Fibroblast of the aortic adventitia (primary cell): ENCODE results near the gene LRRC8B. TPM values are rescaled to one million over a fixed set of nuclear protein-coding genes. Genes with fewer than 3 reads are reported as not detected.
A peak's percentile ranks its signal among the peaks of the same experiment; 100 is the strongest.
"Not testable (repeated sequence)": the region's sequence is repeated elsewhere in the genome, so short reads cannot be mapped to it uniquely, and the experiment has no call there.

ENCODE experiments used
- DNase-seq: peaks from one replicate; pipeline ENCODE4 v3.0.0-alpha.2; 2010; ENCODE audit warnings: low read depth
- H3K4me3 ChIP-seq: 2 replicates; pipeline ENCODE4 v1.5.1; 2011; ENCODE audit warnings: low read depth, mild to moderate bottlenecking, control low read depth, low read length, moderate library complexity
- CTCF ChIP-seq: IDR thresholded peaks from 2 replicates; pipeline ENCODE4 v1.5.1; 2011; ENCODE audit warnings: mild to moderate bottlenecking, low read length, control low read depth, inconsistent platforms; ENCODE audit not compliant: insufficient read depth
- total RNA-seq: library from RNA; depleted of rRNA; stranded (reverse); fragments of >200 nt; gene quantifications from 2 replicates; pipeline ENCODE4 v1.2.3, GENCODE V29; 2012; ENCODE audit warnings: low replicate concordance

LRRC8B gene
- total RNA-seq, 1 donor, result 2.5 TPM

- no peak overlapping the region for H3K4me3 ChIP-seq
- TF ChIP-seq CTCF, result no peak
- no peak for DNase-seq
These were observed 14.5 kb downstream of the LRRC8B start for GRCh38 chr1:89539128-89539527.

DNA sequence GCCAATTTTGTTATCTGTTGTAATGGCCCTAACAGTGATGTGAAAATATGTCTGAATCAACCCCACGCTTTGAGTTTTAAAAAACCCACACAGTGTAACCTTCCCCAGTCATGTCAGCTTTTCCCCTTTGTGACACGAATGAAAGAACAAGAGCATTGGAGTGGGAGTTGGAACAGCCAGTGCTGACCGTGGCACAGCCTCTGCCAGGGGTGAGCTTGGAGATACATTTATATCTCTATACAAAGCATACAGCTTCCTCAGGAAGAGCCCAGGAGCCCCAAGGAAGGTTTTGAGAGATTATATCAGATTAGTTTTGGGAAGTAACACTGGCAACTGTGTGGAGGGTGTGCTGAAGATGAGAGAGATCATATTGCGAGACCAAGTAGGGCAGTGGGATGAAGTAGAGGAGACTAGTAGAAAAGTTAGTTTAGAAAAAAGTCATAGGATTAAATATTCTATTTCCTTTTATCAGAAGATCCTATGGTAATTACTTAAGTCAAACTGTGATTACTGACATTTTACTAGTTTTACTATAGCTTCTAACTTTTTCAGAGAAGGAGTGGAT, 15.9 kb downstream of the LRRC8B start:
- H3K4me3 ChIP-seq, result no peak overlapping the region
- no peak for TF ChIP-seq CTCF
- DNase-seq, result no peak

DNA sequence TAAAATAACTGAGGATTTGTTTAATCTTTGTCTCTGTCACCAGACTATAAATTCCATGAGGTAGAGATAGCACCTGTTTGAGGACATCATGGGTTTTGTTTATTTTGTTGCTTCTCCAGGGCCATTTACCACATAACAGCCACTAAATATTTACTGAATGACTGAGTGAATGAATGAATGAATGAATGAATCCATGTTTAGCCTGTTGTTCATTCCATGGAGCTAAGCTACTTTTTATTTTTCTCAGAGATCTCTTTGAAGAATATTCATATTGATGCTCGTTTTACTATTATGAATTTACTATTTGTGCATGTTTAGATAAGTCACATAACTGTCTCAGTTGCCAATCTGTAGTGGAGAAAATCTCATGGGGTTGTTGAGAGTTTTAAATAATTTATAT, 17.7 kb downstream of the LRRC8B start:
- H3K4me3 ChIP-seq, result no peak overlapping the region
- DNase-seq, result no peak
- no peak for TF ChIP-seq CTCF

DNA sequence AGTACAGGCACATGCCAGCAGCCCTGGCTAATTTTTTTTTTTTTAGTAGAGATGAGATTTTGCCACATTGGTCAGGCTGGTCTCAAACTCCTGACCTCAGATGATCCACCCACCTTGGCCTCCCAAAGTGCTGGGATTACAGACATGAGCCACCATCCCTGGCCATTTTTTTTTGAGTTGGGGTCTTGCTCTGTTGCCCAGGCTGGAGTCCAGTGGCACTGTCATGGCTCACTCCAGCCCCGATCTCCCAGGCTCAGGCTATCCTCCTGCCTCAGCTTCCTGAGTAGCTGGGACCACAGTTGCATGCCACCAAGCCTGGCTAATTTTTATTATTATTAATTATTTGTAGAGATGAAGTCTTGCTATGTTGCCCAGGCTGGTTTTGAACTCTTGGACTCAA, 19.0 kb downstream of the LRRC8B start:
- not testable (repeated sequence) for DNase-seq, H3K4me3 ChIP-seq

- no peak overlapping the region for H3K4me3 ChIP-seq
- TF ChIP-seq CTCF, result no peak
- no peak for DNase-seq
These were observed 20.8 kb downstream of the LRRC8B start for GRCh38 chr1:89545264-89546038.

DNA sequence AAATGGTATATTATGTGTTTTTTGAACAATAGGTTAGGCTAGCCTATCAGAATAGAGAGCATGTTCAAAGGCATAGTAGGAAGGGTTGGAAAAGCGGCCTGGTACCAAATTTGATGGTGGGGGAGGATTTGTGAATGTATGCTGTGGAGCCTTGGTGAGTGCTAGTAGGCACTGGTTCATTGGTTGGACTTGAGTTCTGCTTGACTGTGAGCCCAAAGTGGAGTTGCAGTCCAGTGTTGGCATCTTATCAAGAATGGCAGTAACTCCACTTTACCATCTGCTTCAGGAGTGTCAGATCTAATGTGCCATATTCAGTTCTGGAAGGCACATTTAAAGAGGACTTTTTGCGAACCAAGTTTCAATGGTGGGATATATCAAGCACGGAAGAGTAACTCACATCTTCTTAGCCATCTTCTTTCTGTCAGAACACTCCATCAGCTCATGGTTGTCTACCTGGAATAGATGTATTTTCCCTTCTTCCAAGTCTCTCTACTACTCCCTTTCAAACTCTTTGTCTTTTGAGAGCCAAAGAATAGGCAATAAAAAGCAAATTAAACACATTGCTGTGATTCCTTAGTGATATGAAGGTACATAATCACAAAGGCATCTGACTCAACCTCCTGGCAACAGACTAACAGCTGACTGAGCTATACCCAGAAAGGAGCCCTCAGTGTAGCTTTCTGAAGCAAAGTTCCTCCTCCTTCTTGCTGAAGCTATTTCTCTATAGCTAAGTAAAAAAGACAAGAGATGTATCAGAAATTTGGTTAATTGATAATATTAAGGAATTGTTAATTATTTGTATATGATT, 21.7 kb downstream of the LRRC8B start:
- peak; percentile 37 for DNase-seq
- no peak for TF ChIP-seq CTCF
- no peak overlapping the region for H3K4me3 ChIP-seq

DNA sequence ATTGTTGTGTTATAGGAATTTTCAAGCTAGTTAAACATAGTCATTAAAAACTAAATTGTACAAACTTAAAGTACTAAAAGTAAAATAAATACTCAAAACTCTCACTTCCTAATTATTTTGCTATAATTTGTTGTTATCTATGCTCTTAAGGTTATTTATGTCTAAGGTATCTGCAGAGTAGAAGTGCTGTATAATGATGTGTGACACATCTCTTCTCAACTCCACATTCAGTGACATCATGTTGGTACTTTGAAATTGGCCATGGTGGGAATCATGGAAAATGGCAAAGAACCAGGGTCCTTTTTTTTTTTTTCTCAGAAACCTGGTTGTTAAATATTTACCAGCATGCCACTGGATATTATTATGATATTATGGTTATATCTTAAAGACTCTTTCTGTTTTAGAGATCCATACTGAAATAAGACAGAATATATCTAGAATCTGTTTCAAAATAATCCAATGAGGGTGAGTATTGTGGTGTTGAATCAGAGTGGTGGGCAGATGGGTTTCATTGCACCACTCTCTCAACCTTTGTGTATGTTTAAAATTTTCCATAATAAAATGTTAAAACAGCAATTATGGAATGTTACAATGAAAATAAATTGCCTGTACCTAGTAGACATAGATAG, 22.4 kb downstream of the LRRC8B start:
- H3K4me3 ChIP-seq, result no peak overlapping the region
- TF ChIP-seq CTCF, result no peak
- DNase-seq, result no peak
